WTC11 (cell line): Measurements from ENCODE around the gene YPEL1. TPM values are rescaled to one million over a fixed set of nuclear protein-coding genes. Genes with fewer than 3 reads are reported as not detected.

Experiments used
- ATAC-seq: fragments of 200-7000 bp; cut with Tn5 transposase; 2 replicates; pipeline ENCODE4 v1.10.0; 2021; ENCODE audit warnings: mild to moderate bottlenecking, moderate library complexity
- CTCF ChIA-PET: fragments of 300-600 bp; sonication (Branson Sonifier 250); formaldehyde crosslinking; loops from one replicate; lab custom pipeline; 2021; ENCODE audit warnings: antibody characterized with exemption; lab: Charles Lee
- POLR2A ChIA-PET: fragments of 350-600 bp; sonication (Branson Sonifier 250); formaldehyde crosslinking; loops from one replicate; lab custom pipeline; 2021; ENCODE audit warnings: antibody characterized with exemption; lab: Charles Lee
- DNase-seq: peaks from one replicate; pipeline ENCODE4 v3.0.0; 2021; ENCODE audit warnings: low spot score
- H3K27ac Mint-ChIP-seq: 2 replicates; pipeline ENCODE4 v1.8.0; 2021; ENCODE audit warnings: mixed read lengths
- H3K27me3 Mint-ChIP-seq: 2 replicates; pipeline ENCODE4 v1.8.0; 2021; ENCODE audit warnings: low read depth, mild to moderate bottlenecking, moderate library complexity, mixed read lengths
- H3K36me3 Mint-ChIP-seq: 2 replicates; pipeline ENCODE4 v1.8.0; 2021; ENCODE audit warnings: mixed read lengths
- H3K4me1 Mint-ChIP-seq: 2 replicates; pipeline ENCODE4 v1.8.0; 2022; ENCODE audit warnings: mixed read lengths
- H3K4me3 Mint-ChIP-seq: 2 replicates; pipeline ENCODE4 v1.8.0; 2021; ENCODE audit warnings: mild to moderate bottlenecking, moderate library complexity, mixed read lengths
- H3K9me3 Mint-ChIP-seq: 2 replicates; pipeline ENCODE4 v1.8.0; 2021; ENCODE audit warnings: mixed read lengths
- ATF6 ChIP-seq: sonication (generic); formaldehyde crosslinking; IDR thresholded peaks from 2 replicates; pipeline ENCODE4 v1.8.1; 2023; ENCODE audit warnings: mild to moderate bottlenecking, missing genetic modification reagents
- CREM ChIP-seq: sonication (generic); formaldehyde crosslinking; IDR thresholded peaks from 2 replicates; pipeline ENCODE4 v1.8.1; 2022; ENCODE audit warnings: mild to moderate bottlenecking, missing genetic modification reagents, moderate library complexity
- E2F1 ChIP-seq: sonication (generic); formaldehyde crosslinking; IDR thresholded peaks from 2 replicates; pipeline ENCODE4 v1.8.0; 2022; ENCODE audit warnings: mild to moderate bottlenecking, missing genetic modification reagents
- E2F5 ChIP-seq: sonication (generic); formaldehyde crosslinking; IDR thresholded peaks from 2 replicates; pipeline ENCODE4 v1.8.1; 2022; ENCODE audit warnings: mild to moderate bottlenecking, moderate library complexity, missing genetic modification reagents
- ELF4 ChIP-seq: sonication (generic); formaldehyde crosslinking; IDR thresholded peaks from 2 replicates; pipeline ENCODE4 v1.8.1; 2022; ENCODE audit warnings: low read depth, mild to moderate bottlenecking, moderate library complexity, missing genetic modification reagents
- ESRRA ChIP-seq: sonication (generic); formaldehyde crosslinking; IDR thresholded peaks from 2 replicates; pipeline ENCODE4 v1.8.1; 2022; ENCODE audit warnings: mild to moderate bottlenecking, missing genetic modification reagents, borderline replicate concordance
- ETV6 ChIP-seq: sonication (generic); formaldehyde crosslinking; IDR thresholded peaks from 2 replicates; pipeline ENCODE4 v1.8.1; 2022; ENCODE audit warnings: mild to moderate bottlenecking, missing genetic modification reagents
- FOXK1 ChIP-seq: sonication (generic); formaldehyde crosslinking; IDR thresholded peaks from 2 replicates; pipeline ENCODE4 v1.8.0; 2022; ENCODE audit warnings: mild to moderate bottlenecking, moderate library complexity, missing genetic modification reagents
- IRF1 ChIP-seq: sonication (generic); formaldehyde crosslinking; IDR thresholded peaks from 2 replicates; pipeline ENCODE4 v1.8.0; 2023; ENCODE audit warnings: missing genetic modification reagents
- IRF2 ChIP-seq: sonication (generic); formaldehyde crosslinking; IDR thresholded peaks from 2 replicates; pipeline ENCODE4 v1.8.0; 2022; ENCODE audit warnings: low read depth, missing genetic modification reagents, borderline replicate concordance
- JAZF1 ChIP-seq: fragments of 250-450 bp; sonication (Bioruptor Pico); IDR thresholded peaks from 2 replicates; pipeline ENCODE4 v1.9.0; 2021; ENCODE audit warnings: moderate library complexity, mild to moderate bottlenecking, inconsistent platforms
- NR2C2 ChIP-seq: sonication (generic); formaldehyde crosslinking; IDR thresholded peaks from 2 replicates; pipeline ENCODE4 v1.8.0; 2022; ENCODE audit warnings: mild to moderate bottlenecking, missing genetic modification reagents
- OVOL2 ChIP-seq: fragments of 250-450 bp; sonication (Bioruptor Pico); IDR thresholded peaks from 2 replicates; pipeline ENCODE4 v1.9.0; 2021; ENCODE audit warnings: mild to moderate bottlenecking, borderline replicate concordance
- PREB ChIP-seq: sonication (generic); formaldehyde crosslinking; IDR thresholded peaks from 2 replicates; pipeline ENCODE4 v1.8.1; 2022; ENCODE audit warnings: mild to moderate bottlenecking, missing genetic modification reagents, moderate library complexity, borderline replicate concordance
- SMAD3 ChIP-seq: sonication (generic); formaldehyde crosslinking; IDR thresholded peaks from 2 replicates; pipeline ENCODE4 v1.8.0; 2022; ENCODE audit warnings: missing genetic modification reagents, mild to moderate bottlenecking, borderline replicate concordance
- SOX15 ChIP-seq: fragments of 250-450 bp; sonication (Bioruptor Pico); IDR thresholded peaks from 2 replicates; pipeline ENCODE4 v1.9.0; 2021; ENCODE audit warnings: mild to moderate bottlenecking
- TCF7 ChIP-seq: sonication (generic); formaldehyde crosslinking; IDR thresholded peaks from 2 replicates; pipeline ENCODE4 v1.8.0; 2022; ENCODE audit warnings: mild to moderate bottlenecking, low read depth, missing genetic modification reagents, moderate library complexity
- TEAD1 ChIP-seq: sonication (generic); formaldehyde crosslinking; IDR thresholded peaks from 2 replicates; pipeline ENCODE4 v1.8.0; 2022; ENCODE audit warnings: mild to moderate bottlenecking, missing genetic modification reagents
- TP53 ChIP-seq: sonication (generic); formaldehyde crosslinking; IDR thresholded peaks from 2 replicates; pipeline ENCODE4 v1.8.1; 2023; ENCODE audit warnings: mild to moderate bottlenecking, missing genetic modification reagents
- ZNF396 ChIP-seq: fragments of 250-450 bp; sonication (Bioruptor Pico); IDR thresholded peaks from 2 replicates; pipeline ENCODE4 v1.8.0; 2021; ENCODE audit warnings: mild to moderate bottlenecking, moderate library complexity, borderline replicate concordance
- ZNF423 ChIP-seq: fragments of 250-450 bp; sonication (Bioruptor Pico); IDR thresholded peaks from 2 replicates; pipeline ENCODE4 v2.1.2; 2022; ENCODE audit warnings: mild to moderate bottlenecking, moderate library complexity
- ZSCAN18 ChIP-seq: fragments of 250-450 bp; sonication (Bioruptor Pico); IDR thresholded peaks from 2 replicates; pipeline ENCODE4 v2.1.2; 2022; ENCODE audit warnings: mild to moderate bottlenecking, moderate library complexity
- total RNA-seq: library from RNA; stranded (reverse); gene quantifications from 3 replicates; pipeline ENCODE4 v1.2.3, GENCODE V29; 2021

Gene YPEL1
- total RNA-seq, 1 experiment from 2014 or later, result 7.7 TPM

GRCh38 chr22:21661991-21662390 lies 73.6 kb downstream of the YPEL1 start:
- ChIA-PET POLR2A (no interaction called here), CTCF (no interaction called here)
- TF ChIP-seq ELF4 (CRISPR knock-in tag) (no peak), TP53 (CRISPR knock-in tag) (no peak), ESRRA (CRISPR knock-in tag) (no peak)
- Mint-ChIP-seq H3K36me3 (no peaks in the 10 kb centered on the region), H3K4me3 (no peak overlapping the region), H3K27me3 (peaks cover 12% of the 10 kb centered on the region), H3K27ac (no peak overlapping the region), H3K4me1 (peaks cover 13% of the 10 kb centered on the region), H3K9me3 (peaks cover 3% of the 10 kb centered on the region; the same call in 1 of the 2 replicates)
- no peak for ATAC-seq
- no peak for DNase-seq

- ChIA-PET POLR2A (no interaction called here), CTCF (no interaction called here)
- Mint-ChIP-seq H3K9me3 (peaks cover 3% of the 10 kb centered on the region; the same call in 1 of the 2 replicates), H3K4me3 (no peak overlapping the region), H3K4me1 (peaks cover 16% of the 10 kb centered on the region), H3K36me3 (no peaks in the 10 kb centered on the region), H3K27me3 (peaks cover 12% of the 10 kb centered on the region), H3K27ac (no peak overlapping the region)
- DNase-seq (no peak), ATAC-seq (no peak)
- TF ChIP-seq PREB (CRISPR knock-in tag) (no peak), ATF6 (CRISPR knock-in tag) (no peak), IRF2 (CRISPR knock-in tag) (no peak), ETV6 (CRISPR knock-in tag) (no peak), IRF1 (CRISPR knock-in tag) (no peak), E2F5 (no peak), SOX15 (CRISPR knock-in tag) (no peak), ZNF396 (CRISPR knock-in tag) (no peak), FOXK1 (CRISPR knock-in tag) (no peak), NR2C2 (CRISPR knock-in tag) (no peak), E2F1 (no peak), TCF7 (CRISPR knock-in tag) (no peak), JAZF1 (CRISPR knock-in tag) (no peak), TEAD1 (CRISPR knock-in tag) (no peak), CREM (CRISPR knock-in tag) (no peak), SMAD3 (CRISPR knock-in tag) (no peak), TP53 (CRISPR knock-in tag) (no peak), OVOL2 (CRISPR knock-in tag) (no peak), ZSCAN18 (CRISPR knock-in tag) (no peak), ZNF423 (CRISPR knock-in tag) (no peak)
Observed at GRCh38 chr22:21660904-21661303, 74.7 kb downstream of the YPEL1 start.
